Measurements from ENCODE around the gene GSC2.

Gene GSC2

DNA sequence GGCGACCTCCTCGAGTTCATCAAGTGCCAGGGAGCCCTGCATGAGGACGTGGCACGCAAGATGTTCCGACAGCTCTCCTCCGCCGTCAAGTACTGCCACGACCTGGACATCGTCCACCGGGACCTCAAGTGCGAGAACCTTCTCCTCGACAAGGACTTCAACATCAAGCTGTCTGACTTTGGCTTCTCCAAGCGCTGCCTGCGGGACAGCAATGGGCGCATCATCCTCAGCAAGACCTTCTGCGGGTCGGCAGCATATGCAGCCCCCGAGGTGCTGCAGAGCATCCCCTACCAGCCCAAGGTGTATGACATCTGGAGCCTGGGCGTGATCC is 18.4 kb downstream of the GSC2 start:
- DNase-seq = no peak

DNA sequence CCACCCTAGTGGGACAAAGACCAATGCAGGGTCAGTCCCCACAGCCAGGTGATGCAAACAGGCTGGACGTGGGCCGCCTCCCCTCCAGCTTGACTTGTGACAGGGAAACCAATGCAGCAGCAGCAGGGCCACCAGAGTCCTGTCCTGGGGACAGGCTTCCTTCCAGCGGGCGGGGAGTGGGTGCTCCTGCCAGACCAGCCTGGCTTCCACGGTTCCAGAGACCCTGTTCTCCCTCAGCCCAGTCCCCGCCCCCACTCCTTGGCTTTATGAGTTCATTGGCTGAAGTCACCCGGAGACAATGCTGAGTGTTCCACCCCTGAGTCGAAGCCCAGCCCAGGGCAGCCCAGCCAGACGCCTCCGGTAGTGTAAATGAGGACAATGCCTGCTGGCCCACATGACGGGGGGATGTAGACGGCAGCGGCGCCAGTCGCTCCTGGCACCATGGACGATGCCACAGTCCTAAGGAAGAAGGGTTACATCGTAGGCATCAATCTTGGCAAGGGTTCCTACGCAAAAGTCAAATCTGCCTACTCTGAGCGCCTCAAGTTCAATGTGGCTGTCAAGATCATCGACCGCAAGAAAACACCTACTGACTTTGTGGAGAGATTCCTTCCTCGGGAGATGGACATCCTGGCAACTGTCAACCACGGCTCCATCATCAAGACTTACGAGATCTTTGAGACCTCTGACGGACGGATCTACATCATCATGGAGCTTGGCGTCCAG is 19.0 kb downstream of the GSC2 start, which contains the start of gene TSSK2:
Gene TSSK2 (plus strand): TSS at position 350 of the 726 bp plus-strand sequence. CDS start 92 bp downstream, at position 442.
- no peak for DNase-seq

DNA sequence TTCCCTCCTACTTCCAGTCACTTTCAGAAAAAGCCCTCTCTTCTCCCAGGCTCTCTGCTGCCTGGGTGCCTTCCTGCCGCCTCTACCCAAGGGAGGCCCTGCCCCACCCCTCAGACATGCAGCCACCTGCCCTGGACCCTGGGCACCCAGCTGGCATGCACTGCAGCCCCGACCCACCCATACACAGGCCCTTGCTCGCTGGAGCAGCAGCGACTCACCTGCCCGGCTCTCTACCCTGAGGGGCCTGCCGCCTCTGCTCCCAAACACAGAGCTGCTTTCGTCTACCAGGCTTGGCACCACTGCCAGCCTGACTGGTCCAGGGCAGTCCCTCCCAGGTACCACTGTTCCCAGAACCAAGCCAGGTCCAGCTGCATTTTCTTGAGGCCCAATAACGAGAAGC is 20.2 kb downstream of the GSC2 start:
- no peak for DNase-seq

DNA sequence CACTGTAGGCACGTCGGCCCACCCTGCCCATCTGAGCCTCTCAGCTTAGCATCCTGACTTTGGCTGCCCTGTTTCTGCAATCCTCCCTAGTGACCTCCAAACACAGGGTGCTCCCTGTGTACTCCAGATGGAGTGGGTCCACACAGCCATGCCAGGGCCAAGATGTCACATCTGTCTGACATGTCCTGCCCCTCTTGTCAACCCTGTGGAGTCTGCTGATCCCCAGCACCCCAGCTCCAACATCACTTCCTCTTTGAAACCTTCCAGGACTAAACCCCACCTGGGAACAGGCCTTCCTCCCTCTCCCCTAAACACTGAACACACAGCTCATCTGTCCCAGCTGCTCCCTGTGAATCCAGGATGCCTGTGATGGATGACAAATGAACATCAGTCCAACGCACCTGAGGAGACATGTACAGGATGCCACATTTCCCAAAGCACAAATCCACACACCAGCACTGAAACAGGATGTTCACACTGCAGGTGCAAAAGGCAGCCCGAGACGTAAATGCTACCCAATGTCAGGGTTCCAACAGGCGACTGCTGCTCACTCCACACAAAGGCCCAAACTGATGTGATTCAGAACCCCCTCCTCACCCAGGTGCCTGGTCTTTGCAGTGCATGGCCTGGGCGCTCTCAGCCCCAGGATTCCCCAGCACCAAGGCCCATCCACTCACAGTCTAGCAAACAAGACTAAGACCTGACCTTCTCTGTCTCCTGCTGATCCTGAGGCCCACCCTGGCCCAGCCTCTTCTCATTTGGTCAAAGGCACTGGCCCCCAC is 21.0 kb downstream of the GSC2 start:
- no peak for DNase-seq

DNA sequence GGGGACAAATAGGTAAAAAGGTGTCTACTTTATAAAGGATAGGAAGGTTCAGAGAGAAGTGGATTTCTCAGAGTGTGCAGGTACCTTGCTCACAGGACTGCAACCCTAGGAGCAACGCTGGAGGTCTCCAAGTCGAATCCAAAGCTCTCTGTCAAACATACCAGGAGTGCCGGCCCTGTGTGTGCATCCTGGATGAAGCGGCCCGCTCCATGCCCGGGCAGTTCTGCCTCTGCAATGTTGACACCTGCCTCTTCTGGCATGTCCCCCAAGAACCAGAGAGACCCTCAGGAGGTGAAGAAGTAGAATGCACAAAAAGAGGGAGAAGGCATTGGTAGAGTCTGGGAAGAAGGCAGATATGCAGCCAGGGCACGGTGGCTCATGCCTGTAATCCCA is 22.1 kb downstream of the GSC2 start:
- DNase-seq = no peak

DNA sequence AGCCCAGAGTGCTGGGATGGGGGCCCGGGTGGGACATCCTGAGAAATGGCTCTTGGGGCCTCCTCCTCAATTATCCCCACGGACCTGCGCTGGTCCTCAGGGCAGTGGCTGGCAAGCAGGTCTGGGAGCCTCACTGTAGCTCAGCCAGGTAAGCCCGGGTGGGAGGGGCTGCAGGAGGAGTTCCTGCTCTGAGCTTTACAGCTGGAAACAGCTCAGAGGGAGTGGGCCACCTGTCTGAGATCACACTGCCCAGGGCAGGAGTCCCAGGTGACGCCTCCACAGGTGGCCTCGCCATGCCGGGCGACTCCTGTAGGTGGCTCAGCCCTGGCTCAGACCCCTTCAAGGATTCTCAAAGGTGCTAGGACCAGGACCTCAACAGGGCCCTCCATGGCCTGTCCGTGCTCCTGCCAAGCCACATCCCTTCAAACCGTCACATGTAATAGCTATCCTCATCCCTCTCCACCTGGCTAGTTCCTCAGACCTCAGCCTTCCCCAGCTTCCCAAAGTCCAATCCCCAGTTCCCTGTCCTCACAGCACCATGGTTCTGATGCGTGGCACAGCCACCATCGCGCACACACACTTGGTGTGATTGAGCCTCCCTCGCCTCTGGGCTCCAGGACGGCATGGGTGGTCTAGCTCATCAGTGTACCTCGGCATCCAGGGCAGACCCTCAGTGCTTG is 22.6 kb downstream of the GSC2 start:
- DNase-seq = no peak

DNA sequence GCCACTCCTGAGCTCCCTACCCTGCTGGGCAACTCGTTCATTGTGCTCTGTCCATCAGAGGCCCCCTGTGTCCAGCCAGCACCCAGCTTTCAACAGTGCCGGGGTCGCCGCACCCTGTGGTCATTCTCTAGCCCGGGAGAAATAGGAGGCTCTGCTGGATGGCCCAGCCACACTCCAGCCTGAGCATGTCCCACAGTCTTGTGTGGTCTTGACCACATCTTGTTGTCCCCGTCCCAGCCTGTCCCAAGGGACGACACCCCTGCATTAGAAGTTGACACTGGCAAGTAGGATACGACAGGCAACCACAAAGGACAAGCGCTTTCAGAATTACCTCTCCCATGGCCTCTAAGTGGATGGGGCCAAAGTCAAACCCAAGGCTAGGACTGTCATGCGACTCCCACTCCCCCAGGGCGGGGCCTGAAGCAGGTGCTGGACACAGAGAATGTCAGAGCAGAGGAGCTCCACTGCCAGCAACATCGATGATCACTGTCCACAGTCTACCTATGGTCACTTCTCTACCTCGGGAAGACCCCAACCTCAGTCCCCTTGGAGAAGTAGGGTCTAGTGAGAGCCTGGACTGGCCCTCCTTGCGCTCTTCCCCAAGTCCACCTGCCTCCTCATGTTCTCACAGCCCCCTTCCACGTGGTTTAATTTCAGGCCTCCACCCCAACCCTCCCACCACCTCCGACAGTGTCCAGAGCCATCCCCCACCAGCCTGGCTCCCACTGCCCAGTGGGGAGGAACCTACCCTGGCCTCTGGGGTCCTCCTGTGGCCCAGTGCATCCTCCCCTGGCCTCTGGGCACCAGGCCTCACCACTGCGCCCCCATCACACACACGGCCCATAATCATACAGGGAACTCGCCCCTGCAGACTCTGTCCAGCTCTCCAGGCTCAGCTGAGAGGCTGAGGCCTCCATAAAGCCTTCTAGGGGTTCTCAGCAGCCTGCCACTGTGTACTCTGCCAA is 23.5 kb downstream of the GSC2 start:
- DNase-seq = no peak

DNA sequence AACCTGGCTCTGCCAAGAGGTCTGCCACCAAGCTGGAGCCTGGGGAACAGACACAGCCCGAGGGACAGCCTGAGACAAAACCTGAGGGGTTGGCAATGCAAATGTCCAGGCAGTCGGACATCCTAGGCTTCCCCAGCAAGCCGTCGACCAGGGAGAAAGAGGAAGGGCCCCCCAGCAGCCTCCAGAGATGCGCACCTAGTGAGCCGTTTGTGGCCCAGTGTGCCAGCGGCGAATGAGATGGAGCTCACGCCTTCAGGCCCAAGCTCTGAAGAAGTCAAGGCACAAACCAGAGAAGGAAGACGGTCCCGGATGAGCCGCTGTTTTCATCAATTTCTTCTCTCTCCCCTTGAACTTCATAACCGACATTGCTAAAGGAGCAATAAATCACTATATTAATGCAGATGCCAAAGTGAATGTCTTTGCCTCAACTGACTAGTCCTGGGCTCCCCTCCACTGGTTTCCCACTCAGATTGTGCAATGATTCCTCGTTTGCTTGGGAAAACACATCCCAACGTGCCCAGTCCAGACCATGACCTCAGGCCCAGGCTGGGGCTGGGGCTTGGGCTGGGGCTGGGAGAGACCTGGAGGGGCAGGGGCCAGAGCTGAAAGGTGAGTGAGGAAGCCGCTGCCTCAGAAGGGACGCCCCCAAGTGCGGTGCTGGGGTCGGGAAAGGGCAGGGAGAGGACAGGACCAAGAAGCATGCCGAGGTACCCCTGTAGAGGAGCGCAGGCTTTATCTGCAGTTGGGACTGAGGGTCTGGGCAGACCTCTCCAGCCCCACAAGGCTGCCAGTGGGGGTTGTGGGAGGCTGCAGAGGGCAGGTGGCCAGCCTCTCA is 24.4 kb downstream of the GSC2 start:
- no peak for DNase-seq

DNA sequence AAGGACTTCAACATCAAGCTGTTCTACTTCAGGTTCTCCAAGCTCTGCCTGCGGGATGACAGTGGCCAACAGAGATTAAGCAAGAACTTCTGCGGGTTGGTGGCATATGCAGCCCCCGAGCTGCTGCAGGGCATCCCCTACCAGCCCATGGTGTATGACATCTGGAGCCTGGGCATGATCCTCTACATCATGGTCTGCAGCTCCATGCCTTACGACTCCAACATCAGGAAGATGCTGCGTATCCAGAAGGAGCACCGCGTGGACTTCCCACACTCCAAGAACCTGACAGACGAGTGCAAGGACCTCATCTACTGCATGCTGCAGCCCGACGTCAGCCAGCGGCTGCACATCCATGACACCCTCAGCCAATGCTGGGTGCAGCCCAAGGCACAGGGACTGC is 25.1 kb downstream of the GSC2 start:
- no peak for DNase-seq

DNA sequence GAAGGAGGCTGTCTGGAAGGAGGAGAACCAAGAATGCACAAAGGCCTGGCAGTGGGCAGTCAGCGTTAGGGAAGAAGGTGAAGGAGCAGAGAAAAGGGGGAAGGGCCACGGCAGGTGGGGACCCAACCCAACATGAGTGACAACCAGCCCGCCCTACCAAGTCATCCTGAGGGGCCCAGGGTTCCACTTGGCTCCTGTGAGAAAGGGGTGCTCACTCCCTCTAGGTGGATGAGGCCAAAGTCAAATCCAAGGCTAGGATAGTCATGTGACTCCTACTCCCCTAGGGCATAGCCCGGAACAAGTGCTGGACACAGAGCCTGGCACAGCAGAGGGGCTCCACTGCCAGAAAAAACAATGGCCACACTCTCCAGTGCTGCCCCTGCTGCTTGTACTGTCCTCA is 25.7 kb downstream of the GSC2 start:
- no peak for DNase-seq

DNA sequence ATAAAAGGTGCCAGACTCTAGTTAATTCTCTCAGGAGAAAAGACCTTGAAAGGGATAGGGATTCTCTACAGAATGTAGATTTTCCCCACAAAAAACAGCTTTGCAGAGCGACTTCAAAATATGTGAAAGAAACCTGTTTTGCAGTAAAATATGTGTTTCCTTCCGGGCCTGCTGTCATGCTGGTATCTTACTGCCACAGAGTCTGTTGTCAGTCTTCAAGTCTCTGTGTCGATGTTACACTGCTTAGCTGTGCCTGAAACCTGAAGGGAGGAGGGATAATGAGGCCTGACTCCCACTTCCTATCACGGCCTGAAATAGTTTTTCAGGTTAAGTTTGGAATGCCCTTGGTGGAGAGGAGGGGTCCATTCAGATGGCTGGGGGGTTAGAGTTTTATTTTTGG is 26.2 kb downstream of the GSC2 start:
- DNase-seq = no peak

DNA sequence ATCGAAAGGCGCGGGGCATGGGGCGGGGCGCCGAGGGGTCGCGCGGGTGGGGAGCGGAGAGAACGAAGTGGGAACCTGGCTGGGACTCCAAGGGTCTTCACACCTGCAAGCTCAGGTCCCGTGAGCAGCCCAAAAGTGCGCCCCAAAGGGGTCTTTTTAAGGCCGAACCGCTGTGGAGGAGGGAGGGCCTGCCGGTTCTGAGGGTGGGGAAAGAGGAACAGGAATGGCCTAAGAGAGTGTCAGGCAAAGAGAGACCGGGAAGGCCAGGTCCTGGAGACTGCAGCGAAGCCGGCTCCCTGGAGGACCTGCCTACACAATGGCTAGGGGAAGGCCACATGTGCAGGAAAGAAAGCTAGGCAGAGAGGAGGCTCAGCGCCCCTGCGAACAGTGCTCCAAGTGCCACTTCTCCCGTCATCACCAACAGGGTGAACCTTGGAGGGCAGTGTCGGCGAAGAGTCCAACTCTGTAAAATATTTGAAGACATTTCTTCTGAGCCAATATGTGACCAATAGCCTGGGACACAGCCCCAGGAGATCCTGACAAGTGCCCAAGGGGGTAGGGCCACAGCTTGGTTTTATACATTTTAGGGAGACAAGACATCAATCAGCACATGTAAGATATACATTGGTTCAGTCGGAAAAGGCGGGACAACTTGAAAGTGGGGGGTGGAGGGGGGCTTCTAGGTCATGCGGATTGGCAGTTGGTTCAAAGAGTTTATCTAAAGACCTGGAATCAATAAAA is 27.2 kb downstream of the GSC2 start:
- DNase-seq = no peak

DNA sequence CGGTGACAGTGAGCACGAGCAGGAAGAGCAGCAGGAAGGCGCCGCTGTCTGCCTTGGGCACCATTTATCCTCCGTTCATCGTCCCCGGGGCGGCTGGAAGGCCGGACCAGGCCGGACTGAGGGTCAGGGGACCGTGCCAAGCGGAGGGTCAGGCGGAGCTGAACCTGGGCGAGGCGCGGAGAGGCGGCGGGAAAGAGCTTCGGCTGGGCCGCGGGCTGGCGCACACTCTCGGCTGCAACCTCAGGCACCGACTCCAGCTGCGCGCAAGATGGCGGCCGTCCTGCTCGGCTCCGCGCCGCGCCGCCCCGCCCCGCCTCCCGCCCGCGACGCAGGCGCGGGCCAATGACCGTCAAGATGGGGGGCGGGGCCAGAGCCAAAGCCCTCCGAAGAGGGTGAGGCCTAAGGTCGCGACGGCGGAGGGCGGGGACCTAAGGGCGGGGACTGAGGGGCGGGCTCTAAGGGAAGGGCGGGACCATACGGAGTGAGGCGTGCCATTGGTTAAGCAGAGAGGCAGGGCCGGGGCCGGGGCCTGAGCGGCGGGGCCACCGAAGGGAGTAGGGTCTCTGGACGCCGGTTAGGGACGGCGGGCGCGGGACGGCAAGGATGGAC is 27.8 kb downstream of the GSC2 start, which contains the start of gene DGCR2:
Gene DGCR2 (minus strand): TSS at position 270 of the 609 bp plus-strand sequence. CDS start 206 bp downstream, at position 64.
- peak; percentile 93 for DNase-seq

DNA sequence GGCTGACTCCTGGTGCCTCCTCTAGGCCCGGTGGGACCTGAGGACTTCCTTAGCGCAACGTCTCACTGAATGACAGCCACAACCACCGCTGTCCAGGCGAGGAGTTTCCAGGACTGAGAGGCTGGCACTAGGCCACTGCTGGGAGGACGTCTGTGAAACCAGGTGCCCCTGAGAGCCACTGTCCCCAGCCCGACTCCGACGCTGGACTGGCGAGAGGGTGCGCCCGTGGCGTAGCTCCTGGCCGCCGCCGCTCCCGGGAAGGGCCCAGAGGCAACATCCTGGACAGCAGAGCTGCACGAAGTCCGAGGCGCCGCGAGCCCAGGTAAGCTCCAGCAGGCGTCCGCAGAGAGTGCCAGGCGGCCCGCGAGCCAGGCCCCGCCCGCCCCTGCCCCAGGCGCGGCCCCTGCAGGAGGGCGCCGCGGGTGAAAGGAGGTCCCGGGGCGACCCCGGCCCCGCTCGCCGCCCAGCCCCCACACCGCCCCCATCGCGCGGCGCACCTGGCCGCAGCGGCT is 28.4 kb downstream of the GSC2 start:
- no peak for DNase-seq

DNA sequence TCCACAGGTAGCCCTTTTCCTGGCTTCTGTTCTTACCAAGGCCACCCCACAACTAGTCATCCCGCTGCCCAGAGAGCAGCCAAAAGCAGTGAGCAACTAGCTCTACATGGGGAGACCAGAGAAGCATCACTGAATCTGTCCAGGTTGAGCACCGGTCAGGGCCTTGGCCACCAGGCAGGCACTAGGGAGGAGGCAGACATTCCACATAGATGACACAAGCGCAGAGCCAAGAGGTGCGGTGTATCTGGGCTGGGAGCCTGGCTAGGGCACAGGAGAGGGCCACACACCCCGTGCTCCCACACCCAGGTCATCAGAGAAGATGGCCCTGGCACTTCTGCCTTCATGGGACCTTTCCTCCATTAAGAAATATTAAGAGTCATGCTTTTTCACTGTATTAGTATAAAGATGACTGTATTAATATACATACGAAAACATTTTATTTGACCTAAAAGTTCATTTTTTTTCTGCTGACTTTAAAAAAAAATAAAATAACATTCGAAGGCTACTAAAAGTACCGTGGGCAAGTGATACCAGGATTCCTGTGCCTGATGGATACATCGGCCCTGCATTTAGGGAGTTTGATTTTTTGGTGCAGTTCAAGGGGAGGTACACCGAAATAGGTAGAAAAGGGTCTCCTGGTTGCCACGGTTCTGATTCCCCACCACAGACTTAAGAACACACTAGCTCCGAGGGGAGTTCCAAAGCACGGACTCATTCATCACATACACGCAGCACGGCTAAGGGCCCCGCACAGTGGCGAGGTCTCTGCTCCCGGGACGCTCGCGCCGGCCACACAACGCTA is 29.1 kb downstream of the GSC2 start:
- DNase-seq = no peak

DNA sequence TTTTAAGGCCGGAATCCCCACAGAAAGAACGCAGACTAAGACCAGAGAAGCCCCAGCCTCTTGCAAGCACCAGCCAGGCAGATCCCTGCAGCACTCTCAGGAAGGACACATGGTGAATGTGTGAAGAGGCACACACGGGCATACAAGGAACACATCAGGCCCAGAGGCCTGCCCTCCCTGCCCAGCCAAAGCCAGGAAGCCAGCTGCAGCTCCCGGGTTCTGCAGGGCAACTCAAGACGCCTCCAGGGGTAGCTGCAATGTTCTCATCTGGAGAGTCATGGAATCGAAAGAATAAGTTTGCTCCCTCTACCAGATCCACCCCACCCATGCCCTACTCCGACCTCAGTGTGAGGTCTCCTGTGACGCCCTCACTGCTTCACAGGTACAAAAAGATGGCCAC is 30.1 kb downstream of the GSC2 start:
- no peak for DNase-seq

DNA sequence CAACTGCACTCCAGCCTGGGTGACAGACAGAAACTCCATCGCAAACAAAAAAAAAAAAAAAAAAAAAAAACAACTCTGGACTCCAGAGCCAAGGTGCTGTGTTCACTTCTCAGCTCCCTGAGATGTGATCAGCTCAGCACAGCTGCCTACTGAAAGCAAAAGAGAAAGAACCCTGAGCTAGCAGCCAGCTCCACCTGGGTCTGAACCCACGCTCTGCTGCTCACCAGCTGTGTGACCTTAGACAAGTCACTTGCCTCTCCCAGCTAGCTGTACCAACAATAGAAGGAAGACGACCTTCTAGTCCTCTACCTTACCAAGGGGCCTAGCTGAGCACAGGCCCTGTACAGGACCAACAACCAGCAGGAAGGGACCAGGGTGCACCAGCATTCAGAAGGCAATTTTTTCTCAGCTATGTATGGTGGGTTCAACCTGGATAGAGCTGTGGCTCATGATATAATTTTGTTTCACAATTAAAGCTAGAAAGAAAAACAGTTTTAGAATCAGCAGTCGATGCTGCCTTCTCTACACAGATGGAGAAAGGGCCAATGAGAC is 31.7 kb downstream of the GSC2 start:
- no peak for DNase-seq

DNA sequence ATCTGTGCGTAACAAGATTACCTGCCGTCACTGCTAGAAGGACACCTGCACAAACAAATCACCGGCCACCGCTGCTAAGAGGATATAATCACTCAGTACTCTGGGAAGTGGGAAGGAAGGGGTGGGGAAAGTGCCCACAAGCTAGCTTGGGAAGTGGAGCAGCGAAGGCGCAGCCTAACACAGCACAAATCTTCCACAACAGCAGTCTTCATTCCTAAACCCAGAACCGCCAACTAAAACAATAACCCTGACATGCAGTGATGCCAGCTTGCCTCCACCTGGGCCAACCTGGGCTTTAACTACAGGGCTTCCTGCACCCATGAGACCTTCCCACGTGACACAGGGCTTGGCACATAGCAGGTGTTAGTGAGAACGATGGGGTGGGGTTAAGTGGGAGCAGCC is 33.0 kb downstream of the GSC2 start:
- DNase-seq = peak; percentile 75

DNA sequence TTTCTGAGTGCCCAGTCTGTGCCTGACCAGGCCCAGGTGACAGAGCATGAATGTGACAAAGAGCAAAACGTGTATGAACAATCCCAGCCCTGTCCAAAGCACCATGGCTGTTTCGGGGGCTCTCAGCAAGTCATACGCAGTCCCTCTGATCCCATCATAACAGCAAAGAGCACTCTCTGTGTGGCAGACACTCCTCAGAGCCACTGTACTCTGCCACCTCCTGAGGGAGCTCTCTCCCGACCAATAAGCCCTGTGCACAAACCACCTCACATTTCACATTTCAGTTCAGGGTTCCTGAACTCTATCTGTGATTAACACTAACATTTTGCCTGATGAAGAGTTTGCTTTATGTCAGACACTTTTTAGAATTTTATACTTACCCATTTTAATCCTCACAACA is 34.5 kb downstream of the GSC2 start:
- DNase-seq = no peak

All from NCI-H2029 (cell line).